Smooth muscle cell (in vitro differentiated cells): ENCODE results near the gene MICU1. TPM values are rescaled to one million over a fixed set of nuclear protein-coding genes. Genes with fewer than 3 reads are reported as not detected.

Source experiments
- DNase-seq: peaks from one replicate; lab custom pipeline; 2025; ENCODE audit not compliant: unreplicated experiment; lab: John Stamatoyannopoulos, UW
- H2AFZ ChIP-seq: fragments of 200-600 bp; sonication (generic); 2 replicates; pipeline ENCODE4 v1.6.0; 2016; ENCODE audit warnings: antibody characterized with exemption, low read depth, mild to moderate bottlenecking
- H3F3A ChIP-seq: fragments of 200-600 bp; sonication (generic); 2 replicates; pipeline ENCODE4 v1.6.0; 2017; ENCODE audit warnings: antibody characterized with exemption, low read depth
- H3K27ac ChIP-seq: fragments of 200-600 bp; sonication (generic); 2 replicates; pipeline ENCODE4 v1.5.1; 2016; ENCODE audit warnings: low read depth, mild to moderate bottlenecking
- H3K27me3 ChIP-seq: fragments of 200-600 bp; sonication (generic); 2 replicates; pipeline ENCODE4 v1.6.1; 2016; ENCODE audit warnings: low read depth, mild to moderate bottlenecking
- H3K36me3 ChIP-seq: fragments of 200-600 bp; sonication (generic); 2 replicates; pipeline ENCODE4 v1.5.1; 2016; ENCODE audit warnings: low read depth
- H3K4me1 ChIP-seq: fragments of 200-600 bp; sonication (generic); 2 replicates; pipeline ENCODE4 v1.5.1; 2016; ENCODE audit warnings: low read depth
- H3K4me2 ChIP-seq: fragments of 200-600 bp; sonication (generic); 2 replicates; pipeline ENCODE4 v1.6.0; 2016; ENCODE audit warnings: mild to moderate bottlenecking
- H3K4me3 ChIP-seq: fragments of 200-600 bp; sonication (generic); 2 replicates; pipeline ENCODE4 v1.5.1; 2016; ENCODE audit warnings: mild to moderate bottlenecking
- H3K79me2 ChIP-seq: fragments of 200-600 bp; sonication (generic); 2 replicates; pipeline ENCODE4 v1.6.0; 2016; ENCODE audit warnings: low read depth, mild to moderate bottlenecking
- H3K9ac ChIP-seq: fragments of 200-600 bp; sonication (generic); 2 replicates; pipeline ENCODE4 v1.6.0; 2016; ENCODE audit warnings: low read depth
- H3K9me3 ChIP-seq: fragments of 200-600 bp; sonication (generic); replicated peaks from 2 replicates; pipeline ENCODE4 v1.5.1; 2016; ENCODE audit warnings: low read depth
- H4K20me1 ChIP-seq: fragments of 200-600 bp; sonication (generic); 2 replicates; pipeline ENCODE4 v1.6.0; 2016; ENCODE audit warnings: low read depth
- CTCF ChIP-seq: fragments of 200-600 bp; sonication (generic); IDR thresholded peaks from 2 replicates; pipeline ENCODE4 v1.5.1; 2017; ENCODE audit warnings: borderline replicate concordance, mild to moderate bottlenecking, antibody characterized with exemption; ENCODE audit not compliant: insufficient read depth, poor library complexity, severe bottlenecking
- WGBS: methylation state at CpG from one replicate; pipeline ENCODE4 v1.1.7; 2016; ENCODE audit warnings: low lambda C conversion rate; 5-methylcytosine and 5-hydroxymethylcytosine counted together
- polyA plus RNA-seq: library from polyadenylated mRNA; unstranded; fragments of >200 nt; fragmentation: Nextera tagmentation; extraction: Ambion mirVana; gene quantifications from 2 replicates; pipeline ENCODE4 v1.2.1, GENCODE V29; 2016
- total RNA-seq: library from RNA; depleted of rRNA; stranded (reverse); fragments of >200 nt; gene quantifications from 2 replicates; pipeline ENCODE4 v1.2.3, GENCODE V29; 2014

The MICU1 gene
- total and polyA plus RNA-seq, 2 experiments from 2014 or later, result 35.0 to 35.1 TPM

- H3K9me3 ChIP-seq, result no peaks in the 10 kb centered on the region
- H4K20me1 ChIP-seq, result no peaks in the 10 kb centered on the region
- peak overlapping the region; percentile 78 for H3K9ac ChIP-seq
- H3K4me1 ChIP-seq, result peaks cover 26% of the 10 kb centered on the region
- H3F3A ChIP-seq, result peaks cover 16% of the 10 kb centered on the region
- peak overlapping the region; percentile 96 for H3K27ac ChIP-seq
- no peaks in the 10 kb centered on the region for H3K27me3 ChIP-seq
- no peaks in the 10 kb centered on the region for H3K36me3 ChIP-seq
- no peak for TF ChIP-seq CTCF
- no peak overlapping the region for H2AFZ ChIP-seq
- H3K4me2 ChIP-seq, result peak overlapping the region; percentile 65
- DNase-seq, result no peak
- WGBS, result 65% methylated on average over 13 of the region's 13 CpGs
- H3K4me3 ChIP-seq, result no peak overlapping the region
- H3K79me2 ChIP-seq, result no peaks in the 10 kb centered on the region
These were observed 304.4 kb downstream of the MICU1 start for GRCh38 chr10:72321248-72322029.

GRCh38 chr10:72320676-72321247 is 305.1 kb downstream of the MICU1 start:
- H3K36me3 ChIP-seq, result no peaks in the 10 kb centered on the region
- H3K27me3 ChIP-seq, result no peaks in the 10 kb centered on the region
- TF ChIP-seq CTCF, result no peak
- DNase-seq, result peak; percentile 70
- no peak overlapping the region for H3K4me3 ChIP-seq
- 6% methylated on average over 12 of the region's 12 CpGs for WGBS
- H2AFZ ChIP-seq, result no peak overlapping the region
- peak overlapping the region; percentile 65 for H3K4me2 ChIP-seq
- H3K4me1 ChIP-seq, result peaks cover 26% of the 10 kb centered on the region
- no peaks in the 10 kb centered on the region for H4K20me1 ChIP-seq
- H3K27ac ChIP-seq, result peak overlapping the region; percentile 96
- peak overlapping the region; percentile 78 for H3K9ac ChIP-seq
- no peaks in the 10 kb centered on the region for H3K79me2 ChIP-seq
- peaks cover 16% of the 10 kb centered on the region for H3F3A ChIP-seq
- no peaks in the 10 kb centered on the region for H3K9me3 ChIP-seq

- no peaks in the 10 kb centered on the region for H3K36me3 ChIP-seq
- H3K79me2 ChIP-seq, result no peaks in the 10 kb centered on the region
- peak overlapping the region; percentile 80 for H3K9ac ChIP-seq
- H3K27ac ChIP-seq, result peak overlapping the region; percentile 96
- H3F3A ChIP-seq, result peaks cover 16% of the 10 kb centered on the region
- H3K4me3 ChIP-seq, result peak overlapping the region; percentile 34
- DNase-seq, result peak; percentile 71
- H3K9me3 ChIP-seq, result no peaks in the 10 kb centered on the region
- H2AFZ ChIP-seq, result peak overlapping the region; percentile 65
- H3K4me1 ChIP-seq, result peaks cover 16% of the 10 kb centered on the region
- WGBS, result 4% methylated on average over 38 of the region's 60 CpGs
- no peaks in the 10 kb centered on the region for H4K20me1 ChIP-seq
- TF ChIP-seq CTCF, result no peak
- peak overlapping the region; percentile 86 for H3K4me2 ChIP-seq
- no peaks in the 10 kb centered on the region for H3K27me3 ChIP-seq
These were observed 306.2 kb downstream of the MICU1 start for GRCh38 chr10:72319416-72320254.
